Measurements from ENCODE around the gene SMAD6.

GRCh38 chr15:66805202-66805885, 103.3 kb downstream of the SMAD6 start:
- no peak for TF ChIP-seq CTCF (conservative IDR thresholded peaks at IDR 0.05; ENCODE audit: low read depth, low read length)
- TF ChIP-seq EZH2 (IDR thresholded peaks at IDR 0.05; ENCODE audit: low read length, unreplicated experiment), result no peak
- TF ChIP-seq EZH2phosphoT487 (IDR thresholded peaks at IDR 0.05; ENCODE audit: borderline replicate concordance, low read length), result no peak
